ENCODE data around the gene EXOC7.

EXOC7 gene

DNA sequence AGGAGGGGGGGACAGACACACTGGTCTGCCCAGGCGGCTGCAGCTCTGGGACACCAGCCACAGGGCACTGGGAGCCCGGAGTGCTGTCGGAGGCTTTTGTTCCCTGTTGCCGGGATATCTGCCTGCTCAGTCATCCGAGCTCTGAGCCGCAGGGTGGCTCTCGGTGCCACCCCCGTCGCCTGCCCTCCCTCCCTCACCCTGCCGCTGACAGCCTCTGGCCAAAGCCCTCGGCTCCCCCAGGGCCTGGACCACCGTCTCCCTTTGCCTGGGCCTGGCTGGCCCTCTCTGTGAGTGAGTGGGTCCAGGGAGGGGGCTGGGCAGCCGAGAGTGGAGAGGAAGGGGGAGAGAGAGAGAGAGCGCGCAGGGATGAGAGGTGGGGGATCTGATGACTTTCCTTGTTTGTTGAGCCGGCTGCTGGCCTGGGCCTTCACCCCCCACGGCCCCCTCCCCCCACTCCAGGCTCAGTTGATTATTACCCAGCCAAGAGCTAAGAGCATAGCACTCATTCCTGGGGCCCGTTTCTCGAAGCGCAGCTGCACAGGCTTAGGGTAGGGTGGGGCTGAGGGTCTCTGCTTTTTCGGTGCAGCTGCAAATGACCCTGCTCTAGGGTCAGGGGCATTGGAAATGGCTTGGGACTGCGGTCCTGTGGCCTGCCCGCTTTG is 34.8 kb upstream of the EXOC7 start:
- DNase-seq = peak in 1 of 2 experiments; percentile 31

GRCh38 chr17:76137351-76138233 is 34.0 kb upstream of the EXOC7 start:
- no peak for DNase-seq

GRCh38 chr17:76137001-76137350 is 33.4 kb upstream of the EXOC7 start:
- no peak for DNase-seq

DNA sequence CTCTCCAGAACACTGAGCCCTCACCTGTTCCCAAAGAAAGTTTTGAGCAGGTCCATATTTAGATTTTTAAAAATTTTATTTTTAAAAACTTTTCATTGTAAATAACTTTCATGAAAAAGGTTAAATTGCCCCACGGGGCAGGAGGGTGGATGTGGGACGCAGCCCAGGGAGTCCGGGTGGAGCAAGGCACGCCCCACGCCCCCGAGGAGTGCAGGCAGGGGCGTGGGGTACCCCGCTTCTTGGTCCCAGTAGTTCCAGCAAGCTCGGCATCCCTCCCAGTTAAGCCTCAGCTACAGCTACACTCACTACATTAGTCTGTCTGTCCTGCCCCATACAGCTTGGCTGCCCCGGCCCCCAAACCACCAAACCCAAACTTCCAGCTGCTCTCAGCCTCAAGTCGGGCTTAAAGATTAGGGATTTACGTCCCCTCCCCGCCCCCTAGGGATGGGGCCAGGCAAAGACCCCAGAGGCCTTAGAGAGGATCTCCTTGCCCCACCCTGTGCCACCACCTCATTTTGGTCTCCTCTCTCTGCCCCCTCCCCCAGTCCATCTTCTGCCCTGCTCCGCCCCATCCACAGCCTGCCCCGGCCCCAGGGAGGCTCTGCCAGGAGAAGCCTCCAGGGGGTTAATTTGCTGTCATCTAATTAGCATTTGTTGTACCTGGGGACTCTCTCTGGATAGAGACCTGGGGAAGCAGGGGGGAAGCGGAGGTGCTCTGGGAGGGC is 32.9 kb upstream of the EXOC7 start:
- DNase-seq = peak in 1 of 2 experiments; percentile 31

- DNase-seq = no peak
Observed at GRCh38 chr17:76135810-76136188, 32.2 kb upstream of the EXOC7 start.

DNA sequence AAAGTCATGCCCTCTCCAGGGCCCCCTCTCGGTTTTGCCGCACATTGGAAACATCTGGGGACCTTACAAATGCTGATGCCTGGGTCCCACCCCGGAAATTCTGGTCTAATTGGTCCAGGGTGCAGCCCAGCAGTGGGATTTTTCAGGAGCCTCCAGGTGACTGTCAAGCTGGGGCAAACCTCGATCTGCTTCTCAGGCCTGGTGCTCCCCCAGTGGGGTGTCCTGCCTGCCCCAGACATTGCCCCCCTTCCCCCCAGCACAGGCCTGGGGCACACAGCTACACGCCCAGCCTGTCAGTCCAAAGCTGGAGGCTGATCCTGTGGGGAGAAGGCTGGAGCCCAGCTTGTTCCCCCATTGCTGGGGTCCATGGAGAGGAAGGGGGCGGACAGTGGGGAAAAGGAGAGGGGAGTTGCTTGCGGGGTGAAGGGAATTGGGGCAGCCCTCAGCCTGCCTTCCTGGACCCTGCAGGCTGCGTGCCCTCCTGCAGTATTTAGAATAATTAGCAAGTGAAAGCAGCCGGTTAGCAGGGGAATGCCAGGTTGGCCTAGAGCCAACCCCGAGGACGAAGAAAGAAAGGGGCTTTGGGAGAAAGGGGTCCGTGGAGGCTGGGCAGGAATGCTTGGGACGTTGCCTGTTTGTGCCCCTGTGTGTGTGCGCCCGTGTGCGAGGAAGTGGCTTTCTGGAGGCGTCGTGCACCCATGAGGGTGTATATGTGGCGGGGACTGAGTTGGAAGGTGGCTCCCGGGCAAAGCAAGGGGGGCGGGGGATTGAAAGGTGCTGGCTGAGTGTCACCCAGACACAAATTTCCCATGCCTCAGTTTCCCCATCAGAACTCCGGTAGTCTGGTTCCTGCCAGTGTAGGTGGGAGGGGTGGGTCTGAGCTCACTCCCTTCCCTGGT is 31.6 kb upstream of the EXOC7 start:
- no peak for DNase-seq

GRCh38 chr17:76132574-76133338 is 29.2 kb upstream of the EXOC7 start:
- DNase-seq = no peak

GRCh38 chr17:76131692-76132573 is 28.3 kb upstream of the EXOC7 start:
- DNase-seq = no peak

- no peak for DNase-seq
Observed at GRCh38 chr17:76131051-76131691, 27.6 kb upstream of the EXOC7 start.

- no peak for DNase-seq
Observed at GRCh38 chr17:76130473-76130872, 26.9 kb upstream of the EXOC7 start.

DNA sequence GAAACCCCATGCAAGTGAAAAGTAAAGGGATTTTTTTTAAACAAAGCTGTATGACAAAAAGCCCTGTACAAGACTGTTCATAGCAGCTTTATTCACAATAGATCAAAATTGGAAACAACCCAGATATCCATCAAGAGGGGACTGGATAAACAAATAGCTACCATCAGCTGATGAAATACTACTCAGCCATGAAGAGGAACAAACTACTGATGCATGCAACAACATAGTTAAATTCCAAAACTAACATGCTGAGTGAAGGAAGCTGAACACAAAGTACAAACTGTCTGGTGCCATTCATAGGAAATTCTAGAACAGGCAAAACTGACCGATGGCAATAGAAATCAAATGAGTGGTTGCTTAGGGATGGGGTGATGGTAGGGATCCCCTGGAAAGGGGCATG is 22.3 kb upstream of the EXOC7 start:
- no peak for DNase-seq

DNA sequence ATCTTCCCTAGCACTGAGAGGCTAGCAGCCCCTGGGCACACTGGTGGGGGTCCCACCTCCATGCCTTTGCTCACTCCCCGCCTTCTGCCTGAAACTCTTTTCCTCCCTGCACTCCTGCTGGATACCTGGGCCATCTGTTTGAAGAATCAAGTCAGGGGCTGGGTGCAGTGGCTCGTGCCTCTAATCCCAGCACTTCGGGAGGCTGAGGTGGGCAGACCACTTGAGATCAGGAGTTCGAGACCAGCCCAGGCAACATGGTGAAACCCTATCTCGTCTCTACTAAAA is 21.7 kb upstream of the EXOC7 start:
- DNase-seq = no peak

- DNase-seq = peak in 1 of 2 experiments; percentile 39
Observed at GRCh38 chr17:76124582-76125390, 21.2 kb upstream of the EXOC7 start.

- DNase-seq = no peak
Observed at GRCh38 chr17:76123749-76124581, 20.4 kb upstream of the EXOC7 start.

- no peak for DNase-seq
Observed at GRCh38 chr17:76123191-76123499, 19.6 kb upstream of the EXOC7 start.

DNA sequence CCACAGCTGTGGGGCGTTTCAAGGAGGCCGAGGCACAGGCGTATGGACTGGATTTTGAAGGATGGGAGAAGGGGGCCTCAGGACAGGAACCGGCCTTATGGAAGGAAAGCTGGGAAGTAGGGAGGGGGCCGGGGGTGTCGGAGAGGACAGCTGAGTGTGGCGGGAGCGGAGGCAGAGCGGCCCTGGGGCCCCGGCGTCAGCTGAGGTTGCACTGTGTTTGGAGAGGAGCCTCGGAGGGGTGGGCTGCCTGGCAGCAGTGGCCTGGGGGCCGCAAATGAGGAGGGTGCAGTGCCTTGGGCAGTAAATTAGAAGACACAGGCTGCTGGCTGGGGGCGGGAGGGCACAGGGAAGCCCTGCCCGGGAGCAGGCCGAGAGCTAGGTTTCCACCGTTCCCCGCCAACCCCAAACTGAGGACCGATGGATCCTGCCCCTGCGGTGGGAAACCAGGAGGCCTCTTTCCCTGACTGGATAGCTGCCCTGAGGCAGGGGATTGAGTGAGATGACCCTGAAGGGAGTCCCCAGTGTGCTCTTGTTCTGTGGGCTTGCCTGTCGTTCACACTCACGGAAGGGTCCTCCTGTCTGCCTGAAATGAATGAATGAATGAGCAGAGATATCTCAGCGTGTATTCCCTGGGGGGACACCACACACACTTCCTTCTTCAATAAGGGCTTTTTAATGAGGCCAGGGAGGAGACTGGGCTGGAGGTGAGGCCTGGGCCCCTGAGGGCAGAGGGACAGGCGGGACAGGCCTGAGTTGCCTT is 19.0 kb upstream of the EXOC7 start:
- DNase-seq = no peak

- no peak for DNase-seq
Observed at GRCh38 chr17:76121932-76122430, 18.4 kb upstream of the EXOC7 start.

- no peak for DNase-seq
Observed at GRCh38 chr17:76120658-76121008, 17.0 kb upstream of the EXOC7 start.
